IPS-20b (cell line): ENCODE data around the gene RDH12.
"Not testable (repeated sequence)": the region's sequence is repeated elsewhere in the genome, so short reads cannot be mapped to it uniquely, and the experiment has no call there.

Experiments used
- H3K27ac ChIP-seq: one replicate; pipeline ENCODE4 v1.5.1; 2013; ENCODE audit warnings: low read length
- H3K27me3 ChIP-seq: 2 replicates; pipeline ENCODE4 v1.6.1; 2013; ENCODE audit warnings: mild to moderate bottlenecking, low read length, inconsistent platforms; ENCODE audit not compliant: insufficient read depth
- H3K36me3 ChIP-seq: 2 replicates; pipeline ENCODE4 v1.6.1; 2013; ENCODE audit warnings: low read depth, mild to moderate bottlenecking, inconsistent platforms, low read length, moderate library complexity; ENCODE audit not compliant: insufficient read depth
- H3K4me1 ChIP-seq: 2 replicates; pipeline ENCODE4 v1.6.1; 2013; ENCODE audit warnings: mild to moderate bottlenecking, control low read depth, inconsistent platforms, low read length, moderate library complexity; ENCODE audit not compliant: insufficient read depth
- H3K4me3 ChIP-seq: 2 replicates; pipeline ENCODE4 v1.5.1; 2013; ENCODE audit warnings: mild to moderate bottlenecking, low read length, inconsistent platforms
- H3K9ac ChIP-seq: 2 replicates; pipeline ENCODE4 v1.6.1; 2013; ENCODE audit warnings: low read depth, mild to moderate bottlenecking, inconsistent platforms, low read length, moderate library complexity
- H3K9me3 ChIP-seq: 2 replicates; pipeline ENCODE4 v1.6.1; 2013; ENCODE audit warnings: mild to moderate bottlenecking, low read depth, low read length, inconsistent platforms; ENCODE audit not compliant: insufficient read depth

RDH12 gene

DNA sequence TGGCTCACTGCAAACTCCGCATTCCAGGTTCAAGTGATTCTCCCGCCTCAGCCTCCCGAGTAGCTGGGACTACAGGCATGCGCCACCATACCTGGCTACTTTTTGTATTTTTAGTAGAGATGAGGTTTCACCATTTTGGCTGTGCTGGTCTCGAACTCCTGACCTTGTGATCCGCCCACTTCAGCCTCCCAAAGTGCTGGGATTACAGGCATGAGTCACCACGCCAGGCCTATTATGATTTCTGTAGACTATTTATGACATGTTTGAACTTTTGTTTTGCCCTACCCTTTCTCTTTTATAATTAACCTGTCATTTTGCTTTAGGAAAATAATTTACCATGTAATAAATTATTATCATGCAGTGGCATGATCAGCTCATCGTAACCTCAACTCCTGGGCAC, at the start of gene RDH12:
Gene RDH12, plus strand, starts transcription at position 395 of the 400 bp plus-strand sequence. CDS start 20,757 bp downstream, outside the sequence.
- H3K9me3 ChIP-seq, H3K27me3 ChIP-seq, H3K4me3 ChIP-seq, H3K27ac ChIP-seq, H3K36me3 ChIP-seq, H3K4me1 ChIP-seq, H3K9ac ChIP-seq: not testable (repeated sequence)

DNA sequence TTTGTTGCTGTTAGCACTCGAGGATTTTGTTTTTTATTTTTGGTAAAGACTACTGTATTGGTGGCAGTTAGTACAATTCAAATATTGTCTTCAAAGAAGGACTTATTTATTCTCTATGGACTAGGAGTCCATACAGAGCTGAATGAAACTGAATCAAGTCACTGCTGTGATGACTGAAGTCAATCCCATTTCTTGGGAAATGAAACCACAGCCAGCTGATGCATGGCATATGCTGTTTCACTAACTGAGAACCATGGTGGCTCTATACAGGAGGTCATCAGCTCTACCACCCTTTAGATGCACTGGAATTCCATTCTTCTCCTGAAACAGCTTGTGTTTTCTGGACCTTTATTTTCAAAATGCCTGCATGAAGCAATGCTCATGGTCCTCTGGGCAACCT, 49.5 kb upstream of the RDH12 start:
- Histone ChIP-seq H3K9me3 (no peaks in the 10 kb centered on the region), H3K27ac (no peak overlapping the region), H3K4me3 (no peak overlapping the region), H3K4me1 (no peaks in the 10 kb centered on the region), H3K27me3 (no peaks in the 10 kb centered on the region), H3K9ac (no peak overlapping the region), H3K36me3 (peaks cover 93% of the 10 kb centered on the region)

DNA sequence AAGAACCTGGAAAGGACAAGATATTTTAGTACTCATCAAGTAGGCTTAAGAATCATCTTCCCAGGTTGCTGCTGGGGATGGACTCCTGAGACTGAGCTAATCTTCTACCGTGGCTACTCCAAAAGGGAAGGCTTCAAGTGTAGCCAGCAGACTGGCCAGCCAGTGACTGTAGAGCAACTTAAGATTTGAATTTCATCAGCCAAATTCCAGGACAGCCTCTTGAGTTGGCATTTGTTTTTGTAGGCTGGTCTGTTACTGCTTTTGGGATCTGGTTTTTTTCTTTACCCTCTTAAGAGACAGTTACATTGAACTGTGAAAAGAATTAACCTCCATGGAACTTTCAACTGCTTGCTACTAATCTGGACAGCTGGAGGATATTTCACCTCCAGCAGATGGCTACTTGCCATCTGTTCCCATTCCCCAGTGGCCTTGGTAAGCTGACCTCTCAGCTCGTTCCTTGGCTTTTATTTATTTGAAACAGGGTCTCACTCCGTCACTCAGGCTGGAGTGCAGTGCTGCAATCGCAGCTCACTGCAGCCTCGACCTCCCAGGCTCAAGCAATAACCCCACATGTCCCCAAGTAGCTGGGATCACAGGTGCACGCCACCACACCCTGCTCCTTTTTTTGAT, 47.9 kb upstream of the RDH12 start:
- Histone ChIP-seq H3K27ac (no peak overlapping the region), H3K9me3 (no peaks in the 10 kb centered on the region), H3K9ac (no peak overlapping the region), H3K27me3 (no peaks in the 10 kb centered on the region), H3K4me3 (no peak overlapping the region), H3K4me1 (no peaks in the 10 kb centered on the region), H3K36me3 (peaks cover 83% of the 10 kb centered on the region)

DNA sequence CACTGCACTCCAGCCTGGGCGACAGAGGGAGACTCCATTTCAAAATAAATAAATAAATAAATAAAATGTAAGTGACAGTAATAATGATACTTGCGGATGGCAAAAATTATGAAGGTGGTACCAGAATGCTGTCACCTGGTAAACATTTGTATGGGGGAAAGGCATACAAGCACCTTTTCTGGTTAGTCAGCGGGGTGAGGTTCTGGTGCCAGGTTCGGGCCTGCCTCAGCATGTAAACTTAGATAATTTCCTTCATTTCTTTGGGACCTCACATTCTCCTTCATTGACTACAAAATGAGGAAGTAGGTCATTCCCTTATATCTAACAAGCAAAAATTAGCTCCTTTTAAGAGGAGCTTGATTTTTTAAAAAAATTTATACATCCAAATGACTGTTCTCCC, 38.1 kb upstream of the RDH12 start:
- Histone ChIP-seq H3K27me3 (no peaks in the 10 kb centered on the region), H3K4me3 (no peak overlapping the region), H3K9me3 (no peaks in the 10 kb centered on the region), H3K36me3 (peaks cover 15% of the 10 kb centered on the region; the same call in 1 of the 2 replicates), H3K4me1 (peaks cover under 1% of the 10 kb centered on the region; the same call in 1 of the 2 replicates), H3K27ac (no peak overlapping the region), H3K9ac (no peak overlapping the region)

DNA sequence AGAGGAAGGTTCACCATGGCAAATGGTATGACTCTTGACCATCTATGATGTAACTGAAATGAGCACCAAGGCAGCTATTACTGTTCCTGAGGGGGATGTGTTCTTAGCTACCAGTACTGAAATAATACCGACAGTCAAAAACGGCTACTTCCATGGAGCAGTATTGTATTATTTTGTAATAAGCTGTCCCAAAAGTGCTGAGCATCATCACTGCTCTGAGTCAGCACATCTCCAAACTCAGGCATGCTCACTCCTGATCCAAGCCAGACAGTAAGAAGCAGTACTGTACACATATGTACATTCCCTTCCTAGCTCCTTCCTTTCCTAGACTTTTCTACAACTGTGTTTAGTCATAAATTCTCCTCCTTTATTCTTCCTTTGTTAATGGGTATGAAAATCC, 35.8 kb upstream of the RDH12 start:
- no peak overlapping the region for H3K9ac ChIP-seq
- H3K4me1 ChIP-seq: peaks cover 4% of the 10 kb centered on the region; the same call in 1 of the 2 replicates
- H3K9me3 ChIP-seq: no peaks in the 10 kb centered on the region
- H3K27me3 ChIP-seq: no peaks in the 10 kb centered on the region
- no peak overlapping the region for H3K27ac ChIP-seq
- no peak overlapping the region for H3K4me3 ChIP-seq
- H3K36me3 ChIP-seq: 0 out of 2 replicates have a peak, but pooled peaks cover 3% of the 10 kb centered on the region

DNA sequence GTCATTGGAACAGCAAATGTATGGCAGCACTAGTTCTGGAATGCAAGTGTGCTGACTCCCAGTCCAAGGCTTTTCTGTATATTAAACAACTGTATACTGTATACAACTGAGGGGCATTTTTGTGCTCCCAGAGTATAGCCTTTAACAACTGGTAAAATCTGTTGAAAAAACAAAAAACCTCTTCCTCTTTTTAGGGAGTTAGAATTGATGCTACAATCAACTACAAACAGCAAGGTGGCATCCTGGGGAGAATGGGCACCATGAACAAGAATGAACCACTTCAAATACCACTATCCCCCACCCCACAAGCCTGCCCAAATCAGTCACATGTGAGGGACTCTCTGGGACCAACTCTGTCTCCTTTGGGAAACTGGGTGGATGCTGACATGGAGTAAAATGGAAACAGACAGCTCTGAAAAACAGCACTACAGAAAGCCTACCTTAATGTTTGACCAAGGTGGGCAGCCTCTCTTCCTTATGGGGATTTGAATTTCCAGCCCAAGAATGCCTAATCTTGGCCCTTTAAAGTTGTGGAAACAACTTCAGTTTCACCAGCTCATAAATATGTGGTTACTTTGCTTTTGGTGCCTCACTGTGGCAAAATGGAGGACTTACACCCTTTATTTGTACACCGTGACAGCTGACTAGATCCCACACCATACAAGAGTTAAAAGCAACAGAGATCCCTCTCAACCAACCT, 34.8 kb upstream of the RDH12 start:
- Histone ChIP-seq H3K9ac (no peak overlapping the region), H3K27me3 (no peaks in the 10 kb centered on the region), H3K4me1 (peaks cover 4% of the 10 kb centered on the region; the same call in 1 of the 2 replicates), H3K27ac (no peak overlapping the region), H3K4me3 (no peak overlapping the region), H3K36me3 (0 out of 2 replicates have a peak, but pooled peaks cover 3% of the 10 kb centered on the region), H3K9me3 (no peaks in the 10 kb centered on the region)

DNA sequence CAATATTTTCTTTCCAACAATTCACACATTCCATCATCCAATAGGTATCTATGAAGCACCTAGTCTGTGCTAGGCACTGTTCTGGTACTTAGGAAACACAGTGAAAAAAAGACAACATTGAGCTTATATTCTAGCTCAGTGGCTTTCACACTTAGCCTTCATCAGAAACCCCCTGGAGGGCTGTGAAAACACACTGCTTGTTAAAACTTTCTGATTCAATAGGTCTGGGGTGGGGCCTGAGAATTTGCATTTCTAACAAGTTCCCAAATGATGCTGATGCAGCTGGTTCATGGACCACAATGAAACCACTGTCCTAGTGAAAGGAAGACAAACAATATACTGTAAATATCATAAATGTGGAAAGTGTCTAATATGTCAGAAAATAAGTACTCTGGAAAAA, 33.1 kb upstream of the RDH12 start:
- Histone ChIP-seq H3K36me3 (no peaks in the 10 kb centered on the region), H3K27ac (no peak overlapping the region), H3K9ac (no peak overlapping the region), H3K4me1 (peaks cover 4% of the 10 kb centered on the region; the same call in 1 of the 2 replicates), H3K27me3 (no peaks in the 10 kb centered on the region), H3K4me3 (no peak overlapping the region), H3K9me3 (no peaks in the 10 kb centered on the region)

DNA sequence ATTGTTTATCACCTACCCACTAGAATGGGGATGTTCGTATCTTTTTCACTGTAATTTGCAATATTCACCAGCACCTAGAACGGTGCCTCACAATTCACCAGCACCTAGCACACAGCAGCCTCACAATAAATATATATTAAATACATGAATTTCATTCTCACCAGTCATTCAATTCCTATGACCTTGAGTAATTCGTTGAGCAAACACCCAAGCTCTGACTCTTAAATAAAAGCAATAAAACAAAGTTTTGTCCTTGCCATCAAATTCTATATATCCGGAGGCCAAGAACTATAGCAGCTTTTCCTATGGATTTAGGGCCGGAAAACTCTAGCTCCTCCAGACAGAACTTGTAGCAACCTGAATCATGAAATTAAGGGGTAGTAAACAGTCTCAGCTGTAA, 28.2 kb upstream of the RDH12 start:
- no peaks in the 10 kb centered on the region for H3K27me3 ChIP-seq
- H3K9me3 ChIP-seq: no peaks in the 10 kb centered on the region
- H3K4me3 ChIP-seq: peak overlapping the region; percentile 91
- H3K36me3 ChIP-seq: peaks cover 24% of the 10 kb centered on the region
- H3K9ac ChIP-seq: peak overlapping the region; percentile 90; the same call in 1 of the 2 replicates
- H3K4me1 ChIP-seq: peaks cover 4% of the 10 kb centered on the region; the same call in 1 of the 2 replicates
- no peak overlapping the region for H3K27ac ChIP-seq

DNA sequence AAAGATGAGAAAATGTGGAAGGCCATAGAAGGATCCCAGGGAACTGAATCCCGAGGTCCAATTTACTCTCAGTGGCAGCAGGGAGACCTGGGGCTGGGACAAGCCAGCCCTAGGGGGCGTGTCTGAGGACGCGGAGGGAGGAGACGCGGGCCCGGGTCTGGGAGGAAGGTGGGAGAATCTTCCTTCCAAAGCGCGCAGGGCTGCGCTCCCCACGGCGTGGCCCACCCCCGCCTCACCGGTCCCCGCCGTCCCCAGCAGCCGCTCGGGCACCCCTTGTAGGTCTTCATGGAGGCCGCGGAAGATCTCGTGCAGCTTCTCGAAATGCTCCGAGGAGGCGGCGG, 27.6 kb upstream of the RDH12 start:
- H3K27ac ChIP-seq: peak overlapping the region; percentile 71
- peaks cover 31% of the 10 kb centered on the region for H3K36me3 ChIP-seq
- H3K27me3 ChIP-seq: no peaks in the 10 kb centered on the region
- no peaks in the 10 kb centered on the region for H3K9me3 ChIP-seq
- H3K4me3 ChIP-seq: peak overlapping the region; percentile 91
- peak overlapping the region; percentile 90 for H3K9ac ChIP-seq
- no peaks in the 10 kb centered on the region for H3K4me1 ChIP-seq

DNA sequence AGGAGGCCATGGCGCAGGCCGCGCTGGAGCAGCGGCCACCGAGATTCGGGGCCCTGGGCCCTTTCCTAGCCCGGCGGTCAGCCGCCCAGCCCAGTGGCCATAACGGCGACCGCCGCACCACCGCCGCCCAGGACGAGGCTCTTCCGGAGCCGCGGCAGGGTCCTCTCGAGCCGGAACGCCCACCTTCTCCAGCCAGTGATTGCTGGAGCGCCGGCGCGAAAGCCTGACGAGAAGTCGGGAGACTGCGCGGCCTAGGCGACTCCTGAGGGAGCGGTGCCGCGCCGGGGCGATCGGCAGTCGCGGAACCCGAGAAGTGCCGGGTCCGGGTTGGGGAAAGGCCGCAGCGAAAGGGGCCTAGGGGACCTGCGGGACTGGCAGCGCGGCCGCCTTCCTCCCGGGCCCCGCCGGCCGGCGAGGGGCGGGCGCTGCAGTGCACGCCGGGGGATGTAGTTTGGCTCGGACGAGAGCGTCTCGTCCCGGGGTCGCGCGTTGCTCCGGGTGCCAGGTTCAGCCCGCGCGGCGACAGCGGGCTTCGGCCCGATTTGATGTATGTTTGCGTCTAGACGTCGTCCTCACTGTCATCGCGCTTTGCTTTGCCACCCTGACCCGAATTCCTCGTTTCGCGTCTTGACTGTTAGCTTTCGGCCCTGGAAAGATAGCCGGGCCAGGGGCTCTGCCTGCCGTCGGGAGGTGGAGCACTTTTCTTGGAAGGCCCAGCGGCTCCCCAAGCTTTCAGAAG, 27.0 kb upstream of the RDH12 start, which contains the start of gene VTI1B:
Gene VTI1B, minus strand, starts transcription at position 153 of the 739 bp plus-strand sequence. Its CDS starts 143 bp downstream, at position 10.
- H3K36me3 ChIP-seq: peaks cover 34% of the 10 kb centered on the region
- peak within 1 kb of the TSS; percentile 90 for H3K9ac ChIP-seq

DNA sequence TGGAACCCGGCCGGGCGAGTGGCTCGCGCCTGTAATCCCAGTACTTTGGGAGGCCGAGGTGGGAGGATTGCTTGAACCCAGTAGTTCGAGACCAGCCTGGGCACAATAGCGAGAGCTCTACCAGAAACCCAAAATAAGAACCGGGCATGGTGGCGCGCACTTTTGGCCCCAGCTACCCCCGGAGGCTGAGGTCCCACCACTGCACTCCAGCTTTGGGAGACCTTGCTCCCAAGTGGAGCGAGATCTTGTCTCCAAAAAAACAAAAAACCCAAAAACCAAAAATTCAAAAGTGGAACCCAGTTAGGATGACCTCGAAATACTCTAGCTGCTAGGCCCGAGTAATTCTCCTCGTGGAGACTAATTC, 26.5 kb upstream of the RDH12 start:
- no peaks in the 10 kb centered on the region for H3K9me3 ChIP-seq
- peaks cover 40% of the 10 kb centered on the region for H3K36me3 ChIP-seq
- H3K27ac ChIP-seq: no peak overlapping the region
- H3K4me3 ChIP-seq: peak overlapping the region; percentile 91
- no peaks in the 10 kb centered on the region for H3K27me3 ChIP-seq
- H3K4me1 ChIP-seq: no peaks in the 10 kb centered on the region
- peak overlapping the region; percentile 90; the same call in 1 of the 2 replicates for H3K9ac ChIP-seq

More for the DNA sequence above, 27.0 kb upstream of the RDH12 start, which contains the start of gene VTI1B:
- Histone ChIP-seq H3K4me3 (peak within 1 kb of the TSS; percentile 91), H3K27ac (peak within 1 kb of the TSS; percentile 71), H3K27me3 (no peaks in the 10 kb centered on the region), H3K4me1 (no peaks in the 10 kb centered on the region), H3K9me3 (no peaks in the 10 kb centered on the region)
